Sciatic nerve (tissue), 2 donors: Measurements from ENCODE around the gene ANAPC1. TPM values are rescaled to one million over a fixed set of nuclear protein-coding genes. Genes with fewer than 3 reads are reported as not detected.
"Not testable (repeated sequence)": the region's sequence is repeated elsewhere in the genome, so short reads cannot be mapped to it uniquely, and the experiment has no call there.

ENCODE experiments used
- ATAC-seq: fragments of 200-7000 bp; cut with Tn5 transposase; one replicate; pipeline ENCODE4 v1.9.1; 2020; ENCODE audit warnings: mild to moderate bottlenecking, moderate library complexity
- DNase-seq: peaks from one replicate; pipeline ENCODE4 v3.0.0-alpha.2; 2020; ENCODE audit warnings: low spot score
- intact Hi-C: fragments of 100-400 bp; cut with DNase I; formaldehyde crosslinking; loops from one replicate; pipeline ENCODE4 v1.14.2; 2022
- total RNA-seq: library from RNA; stranded (reverse); fragmentation: NEBNext Ultra II Directional; extraction: Animal tissue kit (Norgen Biotek cat#: 25700); gene quantifications from one replicate; pipeline ENCODE4 v1.2.1, GENCODE V29; 2021
- donor health status: DM: no; HTN: no; CAD: no.
- donor health status: DM: no; HTN: no; CAD: no.

Gene ANAPC1, protein sequence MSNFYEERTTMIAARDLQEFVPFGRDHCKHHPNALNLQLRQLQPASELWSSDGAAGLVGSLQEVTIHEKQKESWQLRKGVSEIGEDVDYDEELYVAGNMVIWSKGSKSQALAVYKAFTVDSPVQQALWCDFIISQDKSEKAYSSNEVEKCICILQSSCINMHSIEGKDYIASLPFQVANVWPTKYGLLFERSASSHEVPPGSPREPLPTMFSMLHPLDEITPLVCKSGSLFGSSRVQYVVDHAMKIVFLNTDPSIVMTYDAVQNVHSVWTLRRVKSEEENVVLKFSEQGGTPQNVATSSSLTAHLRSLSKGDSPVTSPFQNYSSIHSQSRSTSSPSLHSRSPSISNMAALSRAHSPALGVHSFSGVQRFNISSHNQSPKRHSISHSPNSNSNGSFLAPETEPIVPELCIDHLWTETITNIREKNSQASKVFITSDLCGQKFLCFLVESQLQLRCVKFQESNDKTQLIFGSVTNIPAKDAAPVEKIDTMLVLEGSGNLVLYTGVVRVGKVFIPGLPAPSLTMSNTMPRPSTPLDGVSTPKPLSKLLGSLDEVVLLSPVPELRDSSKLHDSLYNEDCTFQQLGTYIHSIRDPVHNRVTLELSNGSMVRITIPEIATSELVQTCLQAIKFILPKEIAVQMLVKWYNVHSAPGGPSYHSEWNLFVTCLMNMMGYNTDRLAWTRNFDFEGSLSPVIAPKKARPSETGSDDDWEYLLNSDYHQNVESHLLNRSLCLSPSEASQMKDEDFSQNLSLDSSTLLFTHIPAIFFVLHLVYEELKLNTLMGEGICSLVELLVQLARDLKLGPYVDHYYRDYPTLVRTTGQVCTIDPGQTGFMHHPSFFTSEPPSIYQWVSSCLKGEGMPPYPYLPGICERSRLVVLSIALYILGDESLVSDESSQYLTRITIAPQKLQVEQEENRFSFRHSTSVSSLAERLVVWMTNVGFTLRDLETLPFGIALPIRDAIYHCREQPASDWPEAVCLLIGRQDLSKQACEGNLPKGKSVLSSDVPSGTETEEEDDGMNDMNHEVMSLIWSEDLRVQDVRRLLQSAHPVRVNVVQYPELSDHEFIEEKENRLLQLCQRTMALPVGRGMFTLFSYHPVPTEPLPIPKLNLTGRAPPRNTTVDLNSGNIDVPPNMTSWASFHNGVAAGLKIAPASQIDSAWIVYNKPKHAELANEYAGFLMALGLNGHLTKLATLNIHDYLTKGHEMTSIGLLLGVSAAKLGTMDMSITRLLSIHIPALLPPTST (N-terminal part only)
- 35.6 TPM for total RNA-seq

DNA sequence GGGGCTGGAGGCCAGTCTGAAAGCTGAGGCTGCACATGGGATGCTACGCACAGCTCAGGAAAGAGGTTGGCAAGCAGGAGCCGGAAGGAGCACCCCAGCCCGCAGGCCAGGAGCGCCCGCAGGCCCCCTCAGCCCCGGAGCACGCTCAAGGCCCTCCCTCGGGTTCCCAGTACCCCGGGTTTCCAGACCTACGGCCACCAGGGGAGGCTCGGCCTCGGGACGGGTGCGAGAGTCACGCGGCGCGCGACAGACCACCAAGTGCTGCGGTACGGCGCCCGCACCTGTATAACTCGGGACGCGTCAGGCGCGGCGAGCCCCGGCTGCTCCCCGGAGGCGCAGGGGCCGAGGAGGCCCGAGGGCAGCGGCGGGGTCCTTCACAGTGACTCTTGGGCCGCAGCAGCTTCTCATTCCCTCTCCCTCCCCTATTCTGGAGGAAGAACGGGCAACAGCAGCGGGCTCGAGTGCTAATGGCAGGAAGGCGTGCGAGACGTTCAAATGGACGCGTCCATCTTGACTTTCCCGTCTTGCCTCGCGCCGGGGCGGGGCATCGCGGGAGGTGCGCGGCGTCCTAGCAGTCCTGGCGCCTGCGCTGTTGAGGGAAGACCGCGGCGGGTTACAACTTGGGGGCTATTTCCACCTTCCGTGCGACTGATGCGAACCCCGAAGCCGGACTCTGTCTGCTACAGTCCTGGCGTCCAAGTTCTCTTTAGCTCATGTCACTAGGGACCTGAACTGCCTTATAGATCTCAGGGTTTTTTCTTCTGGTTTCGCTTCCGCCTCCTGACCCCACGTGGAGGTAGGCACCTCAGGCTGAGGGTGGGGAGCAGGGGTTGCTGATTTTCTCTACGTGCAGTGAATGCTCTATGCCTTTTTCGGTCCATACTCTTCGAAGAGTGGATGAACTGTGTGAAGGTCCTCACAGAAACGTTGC lies at the start of gene ANAPC1:
Gene ANAPC1, minus strand, starts transcription at position 533 of the 931 bp plus-strand sequence. CDS start 3,368 bp downstream, outside the sequence.
- ATAC-seq (peak; percentile 97), DNase-seq (peak; percentile 90)
- intact Hi-C loops = no loop called here

DNA sequence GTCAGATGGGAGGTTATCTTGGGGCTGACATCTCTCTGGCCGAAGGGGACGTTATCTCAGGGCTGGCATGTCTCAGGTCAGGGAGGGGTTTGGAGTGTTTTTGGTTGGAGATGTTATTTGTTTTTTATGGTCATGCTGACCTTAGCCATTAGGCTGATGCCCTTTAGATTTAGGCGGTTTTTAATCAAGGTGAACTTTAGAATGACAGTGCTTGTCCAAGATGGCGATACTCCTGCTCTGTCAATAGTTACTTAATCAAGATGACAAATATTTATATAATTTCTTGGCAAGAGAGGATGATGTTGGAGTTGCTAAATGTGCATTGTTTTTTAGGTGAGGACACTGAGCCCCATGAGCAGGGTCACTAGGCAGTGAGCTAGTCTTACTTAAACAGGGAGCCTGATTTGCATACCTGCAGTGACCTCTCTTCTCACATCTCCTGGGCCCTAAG lies 48.9 kb upstream of the ANAPC1 start:
- ATAC-seq (no peak), DNase-seq (no peak)
- intact Hi-C loops = no loop called here

DNA sequence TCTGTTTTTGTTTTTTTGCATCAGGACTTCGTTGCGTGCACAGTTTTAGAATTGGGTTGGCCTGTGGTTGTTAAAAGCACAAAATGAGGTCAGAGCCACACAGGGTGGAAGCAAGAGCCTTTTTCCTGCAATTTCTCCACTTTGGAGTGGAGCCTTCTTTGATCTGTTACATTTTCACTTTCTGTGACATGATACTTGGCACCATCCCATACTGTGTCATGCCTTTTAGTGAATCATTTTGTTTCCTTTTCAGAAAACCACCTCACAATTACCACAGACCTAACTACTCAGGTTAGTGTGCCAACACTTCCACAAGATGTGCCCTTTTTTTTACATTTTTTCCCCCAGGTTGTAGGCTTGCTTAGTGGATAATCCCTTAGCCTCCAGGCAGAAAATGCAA lies 46.9 kb upstream of the ANAPC1 start:
- ATAC-seq = no peak
- intact Hi-C loops = no loop called here
- no peak for DNase-seq

DNA sequence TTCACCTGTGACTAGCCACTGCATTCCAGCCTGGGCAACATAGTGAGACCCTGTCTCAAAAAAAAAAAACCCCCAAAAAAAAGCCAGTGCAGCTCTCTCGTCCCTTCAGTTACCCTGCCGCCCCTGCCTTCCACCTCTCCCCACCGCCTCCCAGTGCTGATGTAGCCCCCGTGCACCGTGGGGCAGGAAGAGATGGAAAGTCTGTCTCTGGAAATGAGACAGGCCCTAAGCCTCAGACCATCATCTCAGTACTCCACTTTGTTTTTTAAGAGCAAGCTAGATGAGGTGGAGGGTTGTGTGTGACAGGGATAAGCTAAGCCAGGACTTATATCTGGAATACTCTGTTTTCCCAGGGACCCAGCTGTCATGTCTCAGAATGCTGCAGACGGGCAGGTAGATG lies 46.4 kb upstream of the ANAPC1 start:
- ATAC-seq = no peak
- DNase-seq = no peak
- intact Hi-C loops = no loop called here

DNA sequence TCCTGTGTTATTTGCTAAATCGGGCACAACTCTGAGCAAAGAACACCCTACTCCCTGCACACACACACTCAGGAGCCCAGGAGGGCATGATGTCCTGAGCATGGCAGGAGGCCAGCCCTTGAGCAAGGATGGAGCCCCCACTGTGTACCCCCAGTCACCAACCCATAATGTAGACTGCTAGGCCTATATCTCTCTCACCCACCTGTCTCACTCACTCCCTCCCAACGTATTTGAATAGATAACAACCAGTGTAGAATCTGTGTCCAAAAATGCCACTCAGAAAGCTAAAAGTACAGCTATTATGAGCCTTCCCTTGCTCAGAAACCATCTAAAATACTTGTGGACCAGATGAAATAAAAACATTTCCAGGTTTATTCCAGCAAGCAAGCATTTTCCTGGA lies 43.7 kb upstream of the ANAPC1 start:
- DNase-seq (no peak), ATAC-seq (no peak)
- intact Hi-C loops = no loop called here

DNA sequence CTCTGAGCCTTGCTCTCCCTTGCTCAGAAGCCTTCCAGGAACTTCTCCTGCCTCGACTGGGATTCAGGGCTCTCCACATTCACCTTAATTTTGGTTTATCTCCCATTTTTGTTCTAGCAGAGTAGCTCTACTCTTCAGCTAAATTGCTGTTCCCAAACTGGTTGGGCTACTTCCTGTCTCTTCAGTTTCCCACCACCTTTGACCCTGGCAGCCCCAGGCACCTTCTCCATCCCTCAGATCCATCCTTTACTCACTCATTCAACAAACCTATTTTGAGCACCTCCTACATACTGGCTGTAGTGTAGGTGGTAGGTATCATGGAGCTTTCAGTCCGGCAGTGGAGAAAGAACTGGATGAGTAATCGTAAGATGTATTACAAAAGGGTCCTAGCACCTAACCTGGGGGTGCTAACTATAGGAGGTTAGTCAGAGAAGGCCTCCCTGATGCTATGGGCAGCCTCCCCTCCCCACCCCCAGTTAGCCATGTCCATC lies 40.7 kb upstream of the ANAPC1 start:
- ATAC-seq = no peak
- no peak for DNase-seq
- intact Hi-C loops = no loop called here

DNA sequence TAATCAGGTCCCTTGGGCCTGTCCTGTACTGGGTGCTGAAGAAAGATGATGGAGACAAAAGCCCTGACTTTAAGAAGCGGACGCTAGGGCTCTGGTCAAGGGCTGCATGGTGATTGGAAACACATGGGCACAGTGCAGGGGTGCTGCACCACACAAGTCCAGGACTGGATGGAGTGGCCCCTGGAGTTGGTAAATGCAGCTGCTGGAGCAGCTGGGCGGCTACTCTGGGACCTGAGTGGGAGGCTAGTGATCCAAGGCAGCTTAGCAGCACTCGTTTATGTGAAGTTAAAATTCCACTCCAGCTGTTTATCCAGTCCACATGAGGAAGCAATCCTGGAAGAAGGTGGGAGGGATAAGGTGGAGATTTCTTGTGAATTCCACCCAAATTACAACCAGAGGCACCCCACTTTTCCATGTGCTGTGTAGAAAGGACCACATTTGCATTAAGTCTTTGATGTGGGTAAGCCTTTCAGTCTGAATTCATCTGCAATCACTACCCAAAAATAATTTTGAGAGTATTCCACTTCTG lies 39.3 kb upstream of the ANAPC1 start:
- DNase-seq (no peak), ATAC-seq (peak; percentile 33)
- intact Hi-C loops = no loop called here

DNA sequence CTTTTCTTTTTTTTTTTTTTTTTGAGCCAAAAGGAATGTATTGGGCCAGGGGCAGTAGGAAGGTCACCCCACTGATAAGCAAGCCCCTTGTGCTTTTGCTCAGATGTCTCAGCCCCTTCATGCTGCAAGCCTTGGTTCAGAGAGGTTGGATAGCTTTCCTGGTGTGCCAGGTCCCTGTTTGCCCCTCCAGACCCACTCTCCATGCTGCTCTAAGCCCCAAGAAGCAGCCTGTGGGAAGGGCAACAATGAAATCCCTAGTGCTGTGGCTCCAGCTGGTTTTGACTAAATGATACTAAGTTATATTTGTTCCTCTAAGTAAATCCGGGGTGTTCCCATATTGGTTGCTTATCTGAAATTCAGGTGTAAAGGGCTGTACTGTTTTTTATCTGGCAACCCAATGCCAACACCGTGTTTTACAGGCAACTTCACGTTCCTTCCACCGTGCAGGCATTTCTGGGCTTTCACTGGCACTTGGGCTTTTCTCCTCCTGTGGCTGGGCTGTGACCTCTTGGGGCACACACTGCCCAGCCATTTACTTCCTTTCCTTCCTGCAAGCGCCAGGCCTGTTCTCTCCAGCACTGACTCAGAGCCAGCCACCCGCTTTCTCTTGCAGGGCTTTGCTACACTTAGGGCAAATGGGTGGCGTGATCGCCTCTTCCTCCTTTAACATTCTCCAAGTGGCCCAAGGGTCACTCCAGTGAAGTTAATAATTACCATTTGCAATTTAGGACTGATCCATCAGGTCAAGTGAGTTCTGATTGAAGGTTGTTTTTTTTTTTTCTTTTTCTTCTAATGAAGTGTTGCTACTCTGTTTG lies 36.0 kb upstream of the ANAPC1 start:
- ATAC-seq = peak; percentile 65
- no peak for DNase-seq
- intact Hi-C loops = no loop called here

DNA sequence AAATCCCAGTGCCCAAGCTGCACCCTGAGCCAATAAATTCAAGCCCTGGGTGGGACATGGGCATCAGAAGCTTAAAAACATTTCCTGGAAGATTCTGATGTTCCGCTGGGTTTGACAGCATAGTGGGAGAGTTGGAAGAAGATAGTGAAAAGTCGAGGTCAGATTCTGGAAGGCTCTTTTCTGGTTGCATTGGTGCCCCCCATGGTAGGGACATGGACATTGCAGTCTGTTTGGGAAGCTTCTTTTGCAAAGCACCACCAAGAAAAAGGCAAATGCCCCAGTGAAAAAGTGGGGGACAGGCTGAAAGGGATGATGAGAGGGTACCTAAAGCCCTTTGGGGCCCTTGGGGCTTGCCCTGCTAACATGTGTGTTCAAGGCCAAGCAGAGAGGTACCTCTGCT lies 35.4 kb upstream of the ANAPC1 start:
- intact Hi-C loops = no loop called here
- ATAC-seq (no peak), DNase-seq (no peak)

DNA sequence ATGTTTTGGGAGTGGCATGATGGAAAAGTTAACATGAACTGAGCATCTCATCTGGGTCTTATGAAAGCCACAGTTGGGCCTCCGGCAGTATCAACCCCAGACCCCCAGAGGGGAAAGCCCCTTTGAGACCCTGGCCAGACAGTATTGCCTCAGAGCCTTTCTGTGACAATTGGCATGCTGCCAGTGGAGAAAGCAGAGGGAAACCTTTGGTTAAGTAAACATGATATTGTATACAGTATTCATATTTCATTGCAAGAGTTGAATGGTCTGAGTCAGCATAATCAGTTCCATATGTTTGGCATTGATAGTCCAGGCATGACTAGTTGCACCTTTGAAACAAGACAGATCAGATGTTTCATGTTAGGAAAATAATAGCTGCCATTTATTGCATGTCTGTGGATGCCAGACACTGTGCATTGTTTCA lies 34.4 kb upstream of the ANAPC1 start:
- ATAC-seq (no peak), DNase-seq (no peak)
- intact Hi-C loops = no loop called here

DNA sequence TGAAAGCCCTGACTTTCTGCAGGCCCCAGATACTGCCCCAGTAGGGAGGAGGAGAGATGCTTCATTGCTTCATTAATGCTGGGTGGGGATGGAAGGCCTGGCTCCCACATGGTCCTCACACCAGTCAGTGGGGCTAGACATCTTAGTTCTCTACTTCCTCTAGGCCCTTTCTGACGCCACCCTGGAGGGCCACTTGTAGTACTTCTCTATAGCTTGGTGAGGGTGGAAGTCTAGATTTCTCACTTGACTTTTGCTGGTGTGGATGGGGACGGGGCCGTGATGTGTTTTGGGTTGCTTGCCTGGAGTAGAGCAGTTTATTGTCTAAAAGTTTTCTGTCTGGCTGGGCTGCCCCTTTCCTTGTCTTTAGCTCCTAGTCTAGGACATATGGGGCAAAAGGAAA lies 33.1 kb upstream of the ANAPC1 start:
- intact Hi-C loops = no loop called here
- ATAC-seq = no peak
- DNase-seq = no peak

DNA sequence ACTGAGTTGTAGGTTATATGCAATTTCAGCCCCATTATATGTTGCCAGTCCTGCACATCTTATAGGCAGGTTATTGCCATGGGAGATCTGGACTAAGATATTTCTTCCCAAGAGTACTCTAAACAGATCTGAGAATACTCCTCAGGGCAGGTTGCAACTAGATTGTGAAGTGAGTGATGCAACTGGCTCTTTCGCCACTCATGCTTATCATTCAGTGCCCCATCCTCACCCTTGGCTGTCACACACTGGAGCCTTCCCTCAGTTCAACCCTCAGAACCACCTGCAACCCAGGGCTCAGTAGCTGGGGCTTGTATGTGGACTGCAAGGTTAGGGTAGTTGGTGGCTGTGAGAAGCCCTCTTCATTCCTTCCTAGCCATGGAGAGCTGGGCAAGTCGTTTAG lies 28.6 kb upstream of the ANAPC1 start:
- intact Hi-C loops = no loop called here
- DNase-seq (no peak), ATAC-seq (no peak)

DNA sequence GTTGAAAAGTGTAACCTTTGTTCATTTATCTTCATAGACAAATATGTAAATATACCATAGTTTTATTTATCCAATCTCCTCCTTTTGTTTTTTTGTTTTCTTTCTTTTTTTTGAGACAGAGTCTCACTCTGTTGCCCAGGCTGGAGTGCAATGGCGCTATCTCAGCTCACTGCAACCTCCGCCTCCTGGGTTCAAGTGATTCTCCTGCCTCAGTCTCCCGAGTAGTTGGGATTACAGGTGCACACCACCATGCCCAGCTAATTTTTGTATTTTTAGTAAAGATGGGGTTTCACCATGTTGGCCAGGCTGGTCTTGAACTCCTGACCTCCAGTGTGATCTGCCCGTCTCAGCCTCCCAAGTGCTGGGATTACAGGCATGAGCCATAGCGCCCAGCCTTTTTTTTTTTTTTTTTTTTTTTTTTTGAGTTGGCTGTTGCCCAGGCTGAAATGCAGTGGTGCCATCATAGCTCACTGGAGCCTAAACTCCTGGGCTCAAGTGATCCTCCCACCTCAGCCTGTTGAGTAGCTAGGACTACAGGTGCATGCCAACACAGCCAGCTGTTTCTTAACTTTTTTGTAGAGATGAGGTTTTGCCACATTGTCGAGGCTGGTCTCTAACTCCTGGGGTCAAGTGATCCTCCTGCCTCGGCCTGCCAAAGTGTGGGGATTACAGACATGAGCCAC lies 27.4 kb upstream of the ANAPC1 start:
- DNase-seq, intact Hi-C loops, ATAC-seq: not testable (repeated sequence)

DNA sequence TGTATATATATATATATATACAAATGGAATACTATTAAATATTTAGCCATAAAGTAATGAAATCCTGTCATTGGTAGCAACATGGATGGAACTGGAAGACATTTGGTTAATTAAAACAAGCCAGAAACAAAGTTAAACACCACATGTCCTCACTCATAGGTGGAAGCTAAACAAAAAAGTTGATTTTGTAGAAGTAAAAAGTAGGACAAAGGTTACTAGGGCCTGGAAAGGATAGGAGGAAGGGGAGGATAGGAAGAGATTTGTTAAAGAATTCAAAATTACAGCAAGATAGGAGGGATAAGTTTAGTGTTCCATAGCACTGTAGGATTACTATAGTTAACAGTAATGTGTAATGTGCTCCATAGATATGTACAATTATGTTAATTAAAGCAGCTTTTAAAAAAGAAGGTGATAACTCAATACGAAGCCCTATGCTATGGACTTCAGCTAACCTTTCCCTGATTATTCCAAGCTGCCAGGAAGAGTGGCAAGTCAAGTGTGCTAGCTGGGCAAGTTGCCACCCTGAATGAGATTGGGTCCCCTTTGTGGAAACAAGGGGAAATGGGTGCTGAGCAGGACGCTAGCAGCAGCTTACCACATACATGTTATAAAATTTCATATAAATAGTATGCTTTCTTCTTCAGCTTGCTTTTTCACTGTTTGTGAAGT lies 26.8 kb upstream of the ANAPC1 start:
- ATAC-seq (no peak), DNase-seq (no peak)
- intact Hi-C loops = no loop called here

DNA sequence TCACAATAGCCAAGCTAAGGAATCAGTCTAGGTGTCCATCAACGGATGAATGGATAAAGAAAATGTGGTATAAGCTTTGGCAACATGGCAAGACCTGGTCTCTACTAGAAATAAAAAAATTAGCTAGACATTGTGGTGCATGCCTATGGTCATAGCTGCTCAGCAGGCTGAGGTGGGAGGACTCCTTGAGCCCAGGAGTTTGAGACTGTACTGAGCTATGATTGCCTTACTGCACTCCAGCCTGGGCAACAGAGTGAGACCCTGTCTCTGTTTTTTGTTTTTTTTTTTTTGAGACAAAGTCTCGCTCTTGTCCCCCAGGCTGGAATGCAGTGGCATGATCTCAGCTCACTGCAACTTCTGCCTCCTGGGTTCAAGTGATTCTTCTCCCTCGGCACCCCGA lies 26.0 kb upstream of the ANAPC1 start:
- ATAC-seq, intact Hi-C loops, DNase-seq: not testable (repeated sequence)

DNA sequence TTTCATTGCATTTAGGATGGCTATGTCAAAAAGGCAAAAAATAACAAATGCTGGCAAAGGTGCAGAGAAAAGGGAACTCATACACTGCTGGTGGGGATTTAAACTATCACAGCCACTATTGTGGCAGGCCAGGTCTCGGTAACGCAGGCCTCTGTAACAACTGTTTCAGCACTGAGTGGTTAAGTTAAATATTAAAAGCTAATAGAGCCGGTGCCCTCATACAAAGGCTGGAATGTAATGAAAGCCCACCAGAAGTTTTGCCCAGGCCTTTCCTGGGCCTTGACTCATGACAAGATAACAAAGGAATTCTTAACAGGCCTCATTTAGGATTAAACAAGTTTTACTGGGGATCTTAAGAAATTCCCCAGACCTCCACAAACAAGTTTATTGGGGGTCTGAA lies 25.1 kb upstream of the ANAPC1 start:
- DNase-seq = no peak
- ATAC-seq = no peak
- intact Hi-C loops = no loop called here
